HK-2 (cell line): Measurements from ENCODE around the gene PPIL6.
A peak's percentile ranks its signal among the peaks of the same experiment; 100 is the strongest.

ENCODE experiments used
- DNase-seq: peaks from one replicate; pipeline ENCODE4 v3.0.0-alpha.2; 2018; ENCODE audit not compliant: unreplicated experiment

The PPIL6 gene

GRCh38 chr6:109440331-109441068 is at the start of gene PPIL6, which contains the start of gene SMPD2:
PPIL6 (minus strand) TSS chr6:109440628; CDS start chr6:109440590, 38 bp downstream.
SMPD2 (plus strand) TSS chr6:109440724; CDS start chr6:109441122, 398 bp downstream.
- DNase-seq = peak; percentile 90

GRCh38 chr6:109488001-109488400 is 47.6 kb upstream of the PPIL6 start:
- DNase-seq = no peak

- DNase-seq = no peak
These were observed 45.6 kb upstream of the PPIL6 start for GRCh38 chr6:109486068-109486467.

DNA sequence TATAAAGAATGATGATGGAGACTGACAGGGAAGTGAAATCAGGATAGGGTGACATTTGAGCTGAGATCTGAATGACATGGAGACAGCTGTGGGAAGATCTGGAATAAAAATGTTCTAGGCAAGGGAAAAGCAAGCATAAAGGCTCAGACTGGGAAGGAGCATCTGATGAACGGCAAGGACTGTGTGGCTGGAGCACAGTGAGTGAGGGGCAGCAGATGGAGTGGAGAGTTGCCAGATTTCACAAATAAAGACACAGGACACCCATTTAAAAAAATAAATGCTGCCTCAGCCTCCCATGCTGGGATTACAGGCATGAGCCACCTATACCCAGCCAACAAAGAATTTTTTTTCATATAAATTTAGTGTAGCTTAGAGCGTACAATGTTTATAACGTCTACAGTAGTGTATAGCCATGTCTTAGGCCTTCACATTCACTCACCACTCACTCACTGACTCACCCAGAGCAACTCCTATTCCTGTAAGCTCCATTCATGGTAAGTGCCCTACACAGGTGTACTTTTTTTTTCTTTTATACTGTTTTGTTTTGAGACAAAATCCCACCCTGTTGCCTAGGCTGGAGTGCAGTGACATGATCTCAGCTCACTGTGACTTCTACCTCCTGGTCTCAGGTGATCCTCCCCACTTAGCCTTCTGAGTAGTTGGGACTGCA is 45.0 kb upstream of the PPIL6 start:
- DNase-seq = no peak

DNA sequence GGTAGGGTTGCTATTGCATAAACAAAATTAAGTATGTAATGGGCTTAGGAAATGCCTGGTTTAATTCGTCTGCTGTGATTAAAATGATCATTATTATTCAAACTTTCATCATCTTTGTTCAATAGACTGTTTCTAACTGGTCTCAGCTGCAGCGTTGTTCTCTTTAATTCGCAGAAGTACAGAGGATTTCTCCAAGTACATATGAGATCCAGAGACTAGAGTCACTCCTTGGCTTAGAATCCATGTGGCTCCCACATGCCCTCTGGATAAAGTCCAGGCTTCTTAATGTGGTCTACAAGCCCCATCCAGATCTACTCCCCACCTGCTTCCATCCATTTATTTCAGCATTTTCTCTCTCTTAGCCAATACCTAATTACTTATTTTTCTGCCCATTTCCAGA is 43.7 kb upstream of the PPIL6 start:
- no peak for DNase-seq

GRCh38 chr6:109483735-109484057 is 43.3 kb upstream of the PPIL6 start:
- no peak for DNase-seq

- DNase-seq = peak; percentile 91
These were observed 42.7 kb upstream of the PPIL6 start, which contains the start of gene ZBTB24 for GRCh38 chr6:109482905-109483734. ZBTB24 (minus strand) TSS chr6:109483219; CDS start chr6:109482026, 1,193 bp downstream.

DNA sequence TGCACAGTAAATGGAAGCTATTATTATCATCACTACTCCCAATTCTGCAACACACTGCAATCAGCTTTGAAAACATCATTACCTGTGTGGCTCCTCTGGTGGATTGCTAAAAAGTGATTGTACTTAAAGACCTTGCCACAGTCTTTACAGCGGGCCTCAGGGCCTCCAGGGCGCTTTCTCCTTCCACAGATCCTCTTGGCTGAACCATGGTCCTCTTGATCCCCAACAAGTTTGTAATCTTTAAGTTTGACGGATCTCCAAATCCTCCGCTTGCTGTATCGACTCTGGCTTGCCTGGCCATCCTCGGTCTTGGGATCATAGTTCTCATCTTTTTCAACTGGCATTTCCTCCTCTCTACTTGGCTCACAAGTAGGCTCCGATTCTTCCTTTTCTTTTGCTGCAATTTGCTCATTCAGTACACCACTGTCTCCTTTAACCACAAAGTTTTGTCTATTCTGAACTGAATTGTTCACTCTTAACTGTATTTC is 40.6 kb upstream of the PPIL6 start:
- no peak for DNase-seq

DNA sequence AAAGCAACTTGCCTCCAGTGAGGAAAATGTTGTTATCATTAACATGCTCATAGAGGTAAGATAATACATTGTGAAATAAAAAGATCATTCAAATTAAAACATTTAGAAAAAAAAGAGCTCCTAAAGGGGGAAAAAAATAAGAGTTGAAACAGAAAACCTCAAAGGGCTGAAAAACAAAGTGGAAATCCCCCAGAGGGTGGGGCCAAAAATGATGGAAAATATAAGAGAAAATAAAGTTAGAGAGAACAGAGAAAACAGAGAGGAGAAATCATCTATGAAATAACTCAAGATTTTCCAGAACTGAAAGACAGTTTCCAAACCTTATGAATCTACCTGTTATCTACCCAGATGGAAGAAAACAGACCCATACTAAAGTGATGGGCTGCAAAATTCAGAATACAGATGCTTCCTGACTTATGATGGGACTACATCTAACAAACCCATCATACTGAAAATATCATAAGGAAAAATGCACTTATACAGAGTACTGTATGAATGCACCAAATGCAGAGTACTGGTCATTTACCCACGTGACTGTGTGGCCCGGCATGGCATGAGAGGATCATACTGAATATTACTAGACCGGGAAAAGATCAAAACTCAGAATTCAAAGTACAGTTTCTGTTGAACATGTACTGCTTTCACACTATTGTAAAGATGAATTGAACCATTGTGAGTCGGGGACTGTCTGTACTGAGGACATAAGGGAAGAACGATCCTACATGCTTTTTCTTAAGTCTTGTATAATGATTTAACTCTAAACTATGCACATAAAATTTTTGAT is 38.6 kb upstream of the PPIL6 start:
- no peak for DNase-seq

DNA sequence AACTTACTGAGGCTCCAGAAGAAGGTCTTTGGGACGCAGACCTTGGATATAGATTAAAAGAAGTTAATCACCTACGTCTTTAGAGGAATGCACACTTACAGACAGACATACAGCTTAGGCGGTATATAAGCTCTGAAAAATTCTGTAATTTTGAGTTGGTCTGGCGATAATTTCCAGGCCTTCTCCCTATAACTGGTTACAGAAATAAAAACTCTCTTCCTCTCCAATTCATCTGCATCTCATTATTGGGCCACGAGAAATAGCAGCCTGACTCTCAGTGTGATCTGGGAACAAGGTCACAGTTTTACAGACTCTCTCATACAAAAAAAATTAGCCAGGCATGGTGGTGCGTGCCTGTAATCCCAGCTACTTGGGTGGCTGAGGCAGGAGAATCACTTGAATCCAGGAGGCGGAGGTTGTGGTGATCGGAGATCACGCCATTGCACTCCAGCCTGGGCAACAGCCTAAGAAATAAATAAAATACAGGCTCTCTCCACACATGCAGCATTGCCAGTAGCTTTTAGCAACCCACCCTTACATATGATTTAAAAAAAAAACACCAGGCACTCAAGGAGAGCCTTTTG is 37.9 kb upstream of the PPIL6 start:
- DNase-seq = no peak

- no peak for DNase-seq
These were observed 37.3 kb upstream of the PPIL6 start for GRCh38 chr6:109477725-109478124.

GRCh38 chr6:109477184-109477583 is 36.8 kb upstream of the PPIL6 start:
- no peak for DNase-seq

- no peak for DNase-seq
These were observed 35.2 kb upstream of the PPIL6 start for GRCh38 chr6:109475625-109476024.

DNA sequence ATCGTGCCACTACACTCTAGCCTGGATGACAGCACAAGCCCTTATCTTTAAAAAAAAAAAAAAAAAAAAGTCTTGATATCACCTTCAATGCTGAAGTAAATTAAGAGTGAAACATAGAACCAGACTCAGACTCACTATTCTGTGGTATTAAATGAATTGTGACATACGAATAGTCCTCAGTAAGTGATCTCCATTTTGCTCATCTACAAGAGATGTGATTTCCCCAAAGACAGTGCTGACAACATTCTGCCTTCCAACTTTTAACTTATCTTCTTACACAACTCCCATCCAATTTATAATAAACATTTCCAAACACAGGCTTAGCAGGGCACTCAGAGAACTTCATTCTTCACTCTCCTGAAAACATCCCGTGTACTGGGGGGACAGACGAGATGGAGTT is 34.6 kb upstream of the PPIL6 start:
- DNase-seq = no peak

- DNase-seq = no peak
These were observed 32.7 kb upstream of the PPIL6 start for GRCh38 chr6:109473120-109473519.

DNA sequence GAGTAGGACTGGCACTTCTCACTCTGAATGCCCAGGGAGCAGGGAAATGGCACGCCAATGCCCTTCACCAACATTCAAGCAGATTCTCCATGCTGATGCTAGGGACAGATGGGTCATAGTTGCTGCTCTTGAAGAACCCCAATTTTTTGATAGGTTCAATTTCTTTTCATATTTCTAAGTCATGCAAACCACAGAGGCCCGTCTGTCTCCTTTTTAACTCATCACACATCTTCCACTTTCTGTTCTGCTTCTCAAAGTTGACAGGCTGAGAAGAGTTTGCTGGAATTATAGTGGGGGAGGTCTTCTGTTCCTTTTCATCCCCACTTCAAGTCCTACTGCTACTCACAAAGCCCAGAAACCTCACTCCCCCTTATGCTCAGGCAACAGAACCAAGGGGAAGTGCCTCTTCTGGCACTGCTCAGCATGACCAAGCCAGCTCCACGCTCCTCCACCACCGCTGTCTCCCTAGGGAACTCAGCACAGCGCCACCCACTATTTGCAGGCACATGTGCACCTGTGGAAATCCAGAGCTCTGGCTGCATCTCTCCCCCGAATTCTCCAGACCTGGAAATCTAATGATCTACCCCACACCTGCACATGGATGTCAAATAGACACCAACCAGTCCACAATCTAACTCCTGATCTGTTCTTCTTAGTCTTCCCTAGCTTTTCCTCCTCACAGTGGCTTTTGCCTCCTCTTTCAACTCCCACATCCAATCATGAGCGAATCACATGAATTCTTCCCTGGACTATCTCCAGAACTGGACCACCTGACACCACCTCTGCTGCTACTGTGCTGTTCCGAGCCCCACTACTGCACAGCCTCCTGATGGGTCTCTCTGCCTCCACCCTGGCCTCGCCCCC is 31.9 kb upstream of the PPIL6 start:
- no peak for DNase-seq

DNA sequence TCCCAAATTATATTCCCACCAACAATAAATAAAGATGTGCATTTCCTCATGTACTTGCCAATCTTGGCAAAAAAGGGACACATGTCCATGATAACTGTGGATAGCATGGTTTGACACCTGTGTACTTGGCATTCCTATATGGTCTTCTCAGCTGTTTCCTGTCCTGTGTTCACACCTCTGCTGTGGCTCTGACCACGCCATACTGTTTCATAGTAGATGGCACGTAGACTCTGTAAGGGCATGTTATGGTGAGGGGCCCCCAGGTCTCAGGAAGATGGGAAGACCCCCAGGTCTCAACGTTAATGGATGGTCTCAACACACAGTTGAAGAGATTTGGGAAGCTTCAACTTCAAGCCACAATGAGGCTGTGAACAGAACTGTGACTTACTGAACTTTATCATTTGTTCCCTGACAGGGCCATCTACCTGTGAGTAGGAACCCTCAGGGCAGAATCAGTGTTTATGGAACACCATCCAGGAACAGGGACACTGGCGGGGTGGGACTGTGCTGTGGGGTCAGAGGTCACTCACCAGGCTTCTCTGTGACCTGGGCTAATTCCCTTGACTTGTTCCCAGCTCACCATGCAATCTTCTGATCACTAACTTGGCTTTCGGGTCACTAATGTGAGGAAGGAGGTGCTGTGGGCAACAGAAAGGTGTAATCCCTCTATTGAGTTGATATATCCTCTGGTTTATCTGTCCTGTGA is 30.8 kb upstream of the PPIL6 start:
- DNase-seq = no peak

GRCh38 chr6:109469591-109470189 is 29.3 kb upstream of the PPIL6 start:
- no peak for DNase-seq

GRCh38 chr6:109467696-109468095 is 27.3 kb upstream of the PPIL6 start:
- DNase-seq = no peak
